OCI-LY1 (cell line): ENCODE measurements around the gene COL25A1.

ENCODE experiments used
- H2AFZ ChIP-seq: fragments of 200-600 bp; sonication (generic), shearing (Covaris generic); 2 replicates; pipeline ENCODE4 v1.6.0; 2014; ENCODE audit warnings: antibody characterized with exemption, mild to moderate bottlenecking, low read length
- H3F3A ChIP-seq: fragments of 200-600 bp; sonication (generic), shearing (Covaris generic); 2 replicates; pipeline ENCODE4 v1.6.0; 2014; ENCODE audit warnings: mild to moderate bottlenecking, antibody characterized with exemption, low read length, moderate library complexity; ENCODE audit not compliant: insufficient read depth
- H3K27ac ChIP-seq: fragments of 200-600 bp; sonication (generic); 2 replicates; pipeline ENCODE4 v1.5.1; 2014; ENCODE audit warnings: low read length, mixed run types, mild to moderate bottlenecking, low read depth; ENCODE audit not compliant: poor library complexity, severe bottlenecking
- H3K27me3 ChIP-seq: fragments of 200-600 bp; sonication (generic); 2 replicates; pipeline ENCODE4 v1.6.0; 2014; ENCODE audit warnings: antibody characterized with exemption, mild to moderate bottlenecking, low read length, moderate library complexity; ENCODE audit not compliant: insufficient read depth
- H3K36me3 ChIP-seq: fragments of 200-600 bp; sonication (generic); 2 replicates; pipeline ENCODE4 v1.6.1; 2014; ENCODE audit warnings: mild to moderate bottlenecking, antibody characterized with exemption, low read length, moderate library complexity, mixed read lengths; ENCODE audit not compliant: insufficient read depth
- H3K4me1 ChIP-seq: fragments of 200-600 bp; sonication (generic); 2 replicates; pipeline ENCODE4 v1.5.1; 2014; ENCODE audit warnings: mild to moderate bottlenecking, low read length, moderate library complexity; ENCODE audit not compliant: insufficient read depth, severe bottlenecking
- H3K4me2 ChIP-seq: fragments of 200-600 bp; sonication (generic), shearing (Covaris generic); 2 replicates; pipeline ENCODE4 v1.6.1; 2014; ENCODE audit warnings: low read length
- H3K4me3 ChIP-seq: fragments of 200-600 bp; sonication (generic); 2 replicates; pipeline ENCODE4 v1.5.1; 2014; ENCODE audit warnings: low read length, low read depth, mild to moderate bottlenecking, mixed read lengths; ENCODE audit not compliant: poor library complexity, severe bottlenecking
- H3K79me2 ChIP-seq: fragments of 200-600 bp; shearing (Covaris generic); 2 replicates; pipeline ENCODE4 v1.6.1; 2016; ENCODE audit warnings: mixed run types, low read length, mixed read lengths; ENCODE audit not compliant: insufficient read depth
- H3K9ac ChIP-seq: fragments of 200-600 bp; sonication (generic), shearing (Covaris generic); 2 replicates; pipeline ENCODE4 v1.6.1; 2014; ENCODE audit warnings: mild to moderate bottlenecking, low read length, mixed read lengths
- H3K9me2 ChIP-seq: fragments of 200-600 bp; sonication (generic), shearing (Covaris generic); 2 replicates; pipeline ENCODE4 v1.6.1; 2014; ENCODE audit warnings: low read depth, mild to moderate bottlenecking, low read length, mixed read lengths
- H3K9me3 ChIP-seq: fragments of 200-600 bp; shearing (Covaris generic); 2 replicates; pipeline ENCODE4 v1.6.1; 2014; ENCODE audit warnings: low read length, mixed read lengths
- H4K20me1 ChIP-seq: fragments of 200-600 bp; sonication (generic), shearing (Covaris generic); 2 replicates; pipeline ENCODE4 v1.6.0; 2016; ENCODE audit warnings: mild to moderate bottlenecking, low read length; ENCODE audit not compliant: insufficient read depth
- CTCF ChIP-seq: fragments of 200-600 bp; sonication (generic), shearing (Covaris generic); IDR thresholded peaks from 2 replicates; pipeline ENCODE4 v1.5.1; 2017; ENCODE audit warnings: mild to moderate bottlenecking, antibody characterized with exemption, low read length, moderate library complexity, mixed read lengths
- EZH2 ChIP-seq: fragments of 200-600 bp; sonication (generic), shearing (Covaris generic); IDR thresholded peaks from 2 replicates; pipeline ENCODE4 v1.8.0; 2017; ENCODE audit warnings: borderline replicate concordance, mixed run types, mild to moderate bottlenecking, antibody characterized with exemption, low read length, moderate library complexity, mixed read lengths

Gene COL25A1

DNA sequence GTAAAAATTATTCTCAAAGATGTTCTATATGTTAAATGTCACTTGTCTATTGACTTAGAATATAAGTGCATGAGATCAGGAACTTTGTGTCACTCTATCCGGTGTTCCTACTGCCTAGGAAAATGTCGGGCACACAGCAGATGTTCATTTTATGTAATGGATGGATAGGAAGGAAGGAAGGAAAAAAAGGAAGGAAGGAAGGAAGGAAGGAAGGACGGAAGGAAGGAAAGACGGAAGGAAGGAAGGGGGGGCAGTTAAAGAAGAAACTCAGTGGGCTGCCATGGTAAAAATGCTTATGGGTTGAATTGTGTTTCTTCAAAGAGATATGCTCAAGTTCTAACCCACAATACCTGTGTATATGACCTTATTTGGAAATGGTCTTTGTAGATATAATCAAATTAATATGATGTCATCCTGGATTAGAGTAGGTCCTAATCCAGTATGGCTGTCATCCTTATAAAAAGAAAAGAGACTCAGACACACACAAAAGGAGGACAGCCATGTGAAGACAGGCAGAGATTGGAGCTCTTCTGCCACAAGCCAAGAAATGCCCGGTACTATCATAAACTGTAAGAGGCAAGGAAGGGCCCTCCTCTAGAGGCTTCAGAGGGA, 86.3 kb downstream of the COL25A1 start:
- H3K36me3 ChIP-seq: no peaks in the 10 kb centered on the region
- no peaks in the 10 kb centered on the region for H3K79me2 ChIP-seq
- H3K27me3 ChIP-seq: no peaks in the 10 kb centered on the region
- H4K20me1 ChIP-seq: no peaks in the 10 kb centered on the region
- no peak overlapping the region for H2AFZ ChIP-seq
- H3F3A ChIP-seq: no peaks in the 10 kb centered on the region
- H3K4me3 ChIP-seq: no peak overlapping the region
- no peaks in the 10 kb centered on the region for H3K9me3 ChIP-seq
- H3K9me2 ChIP-seq: no peaks in the 10 kb centered on the region
- H3K9ac ChIP-seq: no peak overlapping the region
- H3K4me2 ChIP-seq: no peak overlapping the region
- H3K27ac ChIP-seq: no peak overlapping the region
- H3K4me1 ChIP-seq: no peaks in the 10 kb centered on the region
- TF ChIP-seq CTCF (no peak), EZH2 (no peak)

DNA sequence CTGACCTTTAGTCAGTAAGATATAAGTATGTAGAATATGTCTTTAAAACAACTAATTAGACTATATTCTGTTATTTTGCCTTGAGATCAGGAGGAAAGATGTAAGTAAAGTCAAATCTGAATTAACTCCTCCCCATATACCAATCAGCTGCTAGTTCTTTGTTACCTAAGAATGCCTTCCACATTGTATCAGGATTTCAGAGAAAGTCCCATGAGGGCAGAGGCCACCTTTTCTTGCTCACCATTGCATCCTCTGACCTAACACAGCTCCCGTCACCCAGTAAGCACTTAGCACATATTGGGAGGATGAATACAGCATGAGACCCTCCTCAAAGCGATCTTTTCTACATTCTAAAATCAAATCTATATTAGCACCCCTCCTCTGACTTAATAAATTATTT, 87.0 kb downstream of the COL25A1 start:
- H3K9ac ChIP-seq: no peak overlapping the region
- H3K79me2 ChIP-seq: no peaks in the 10 kb centered on the region

DNA sequence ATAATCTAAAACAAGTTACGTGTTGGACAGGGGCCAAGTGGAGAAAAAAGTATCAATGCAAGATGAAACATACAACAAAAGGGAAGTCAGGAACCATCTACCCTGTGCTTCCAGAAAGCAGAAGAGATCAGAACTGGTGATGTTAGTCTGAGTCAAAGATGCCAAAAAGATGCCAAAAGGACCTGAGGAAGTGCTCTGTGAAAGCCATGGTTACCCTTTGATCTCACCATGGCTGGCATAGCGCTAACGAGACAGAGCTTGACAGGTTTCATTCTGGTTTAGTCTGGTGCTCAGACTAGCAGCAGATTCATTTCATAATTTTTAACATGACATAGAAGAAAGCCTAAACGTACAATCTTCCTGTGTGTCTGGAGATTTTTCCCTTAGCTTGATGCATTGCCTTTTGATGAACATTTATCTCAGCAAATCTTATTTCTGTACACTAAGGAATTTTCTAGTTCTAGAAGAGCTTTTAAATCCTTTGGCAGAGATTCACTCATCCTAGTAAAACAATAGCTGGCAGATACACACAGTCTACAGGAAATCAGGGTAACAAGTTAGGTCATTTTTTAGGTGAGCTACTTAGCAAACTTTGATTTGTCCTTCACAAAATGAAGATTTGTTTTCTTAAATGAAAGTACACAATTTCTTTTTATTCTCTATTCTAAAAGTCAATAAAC, 87.7 kb downstream of the COL25A1 start:
- TF ChIP-seq EZH2: no peak
- TF ChIP-seq CTCF: no peak
- no peak overlapping the region for H2AFZ ChIP-seq
- H3K9me3 ChIP-seq: no peaks in the 10 kb centered on the region
- H3K9ac ChIP-seq: no peak overlapping the region
- H3K9me2 ChIP-seq: no peaks in the 10 kb centered on the region
- H3K36me3 ChIP-seq: no peaks in the 10 kb centered on the region
- H3K4me2 ChIP-seq: no peak overlapping the region
- H3K79me2 ChIP-seq: no peaks in the 10 kb centered on the region
- no peaks in the 10 kb centered on the region for H3F3A ChIP-seq
- no peaks in the 10 kb centered on the region for H4K20me1 ChIP-seq
- no peaks in the 10 kb centered on the region for H3K27me3 ChIP-seq
- no peak overlapping the region for H3K27ac ChIP-seq
- no peak overlapping the region for H3K4me3 ChIP-seq
- no peaks in the 10 kb centered on the region for H3K4me1 ChIP-seq

More for the DNA sequence above, 87.0 kb downstream of the COL25A1 start:
- Histone ChIP-seq H3K9me2 (no peaks in the 10 kb centered on the region), H3K4me2 (no peak overlapping the region), H3K27me3 (no peaks in the 10 kb centered on the region), H3F3A (no peaks in the 10 kb centered on the region), H3K9me3 (no peaks in the 10 kb centered on the region), H4K20me1 (no peaks in the 10 kb centered on the region), H3K27ac (no peak overlapping the region), H3K36me3 (no peaks in the 10 kb centered on the region), H3K4me3 (no peak overlapping the region), H3K4me1 (no peaks in the 10 kb centered on the region), H2AFZ (no peak overlapping the region)
- TF ChIP-seq CTCF: no peak
- no peak for TF ChIP-seq EZH2
